Hepatocyte (in vitro differentiated cells): ENCODE measurements around the gene RDH5. TPM values are rescaled to one million over a fixed set of nuclear protein-coding genes. Genes with fewer than 3 reads are reported as not detected.

Source experiments
- DNase-seq: peaks from one replicate; pipeline ENCODE4 v3.0.0-alpha.2; 2016; ENCODE audit warnings: low spot score
- H2AFZ ChIP-seq: fragments of 200-600 bp; sonication (generic); 2 replicates; pipeline ENCODE4 v1.6.0; 2016; ENCODE audit warnings: antibody characterized with exemption, mild to moderate bottlenecking
- H3K27ac ChIP-seq: fragments of 200-600 bp; sonication (generic); 2 replicates; pipeline ENCODE4 v1.5.1; 2016; ENCODE audit warnings: mild to moderate bottlenecking
- H3K27me3 ChIP-seq: fragments of 200-600 bp; sonication (generic); 2 replicates; pipeline ENCODE4 v1.6.1; 2016
- H3K36me3 ChIP-seq: fragments of 200-600 bp; sonication (generic); replicated peaks from 2 replicates; pipeline ENCODE4 v1.5.1; 2016; ENCODE audit warnings: low read depth; ENCODE audit not compliant: insufficient read depth
- H3K4me1 ChIP-seq: fragments of 200-600 bp; sonication (generic); 2 replicates; pipeline ENCODE4 v1.5.1; 2016; ENCODE audit warnings: mild to moderate bottlenecking, moderate library complexity; ENCODE audit not compliant: insufficient read depth
- H3K4me2 ChIP-seq: fragments of 200-600 bp; sonication (generic); 2 replicates; pipeline ENCODE4 v1.6.0; 2016
- H3K4me3 ChIP-seq: fragments of 200-600 bp; sonication (generic); 2 replicates; pipeline ENCODE4 v1.5.1; 2016; ENCODE audit warnings: mild to moderate bottlenecking
- H3K79me2 ChIP-seq: fragments of 200-600 bp; sonication (generic); 2 replicates; pipeline ENCODE4 v1.6.0; 2017; ENCODE audit warnings: mild to moderate bottlenecking
- H3K9me2 ChIP-seq: fragments of 200-600 bp; sonication (generic); replicated peaks from 2 replicates; pipeline ENCODE4 v1.6.0; 2017; ENCODE audit warnings: mild to moderate bottlenecking; ENCODE audit not compliant: insufficient read depth
- H3K9me3 ChIP-seq: fragments of 200-600 bp; sonication (generic); 2 replicates; pipeline ENCODE4 v1.5.1; 2016; ENCODE audit warnings: low read depth, mild to moderate bottlenecking
- H4K20me1 ChIP-seq: fragments of 200-600 bp; sonication (generic); 2 replicates; pipeline ENCODE4 v1.6.0; 2016; ENCODE audit warnings: mild to moderate bottlenecking; ENCODE audit not compliant: insufficient read depth, poor library complexity, severe bottlenecking
- EZH2 ChIP-seq: fragments of 200-600 bp; sonication (generic); IDR thresholded peaks from 2 replicates; pipeline ENCODE4 v1.6.1; 2016; ENCODE audit warnings: antibody characterized with exemption, mild to moderate bottlenecking, borderline replicate concordance
- EZH2phosphoT487 ChIP-seq: fragments of 200-600 bp; sonication (generic); IDR thresholded peaks from one replicate; pipeline ENCODE4 v1.6.1; 2018; ENCODE audit warnings: antibody characterized with exemption, mild to moderate bottlenecking, low read depth, moderate library complexity; ENCODE audit not compliant: unreplicated experiment, severe bottlenecking
- WGBS: methylation state at CpG from one replicate; pipeline ENCODE4 v1.1.6; 2016; ENCODE audit warnings: low lambda C conversion rate; ENCODE audit errors: missing lambda C conversion rate; 5-methylcytosine and 5-hydroxymethylcytosine counted together
- polyA plus RNA-seq: library from polyadenylated mRNA; unstranded; fragments of >200 nt; fragmentation: Nextera tagmentation; extraction: Ambion mirVana; gene quantifications from 2 replicates; pipeline ENCODE4 v1.2.1, GENCODE V29; 2016
- total RNA-seq: library from RNA; depleted of rRNA; stranded (reverse); fragments of >200 nt; gene quantifications from 2 replicates; pipeline ENCODE4 v1.2.3, GENCODE V29; 2014
- TF ChIP-seq, protein P1 (sequence below): fragments of 200-600 bp; sonication (generic); IDR thresholded peaks from 2 replicates; pipeline ENCODE4 v1.5.1; 2016; ENCODE audit warnings: antibody characterized with exemption, mild to moderate bottlenecking; ENCODE audit not compliant: poor library complexity

Gene RDH5
- total and polyA plus RNA-seq, 2 experiments from 2014 or later = 36.2 to 43.7 TPM

DNA sequence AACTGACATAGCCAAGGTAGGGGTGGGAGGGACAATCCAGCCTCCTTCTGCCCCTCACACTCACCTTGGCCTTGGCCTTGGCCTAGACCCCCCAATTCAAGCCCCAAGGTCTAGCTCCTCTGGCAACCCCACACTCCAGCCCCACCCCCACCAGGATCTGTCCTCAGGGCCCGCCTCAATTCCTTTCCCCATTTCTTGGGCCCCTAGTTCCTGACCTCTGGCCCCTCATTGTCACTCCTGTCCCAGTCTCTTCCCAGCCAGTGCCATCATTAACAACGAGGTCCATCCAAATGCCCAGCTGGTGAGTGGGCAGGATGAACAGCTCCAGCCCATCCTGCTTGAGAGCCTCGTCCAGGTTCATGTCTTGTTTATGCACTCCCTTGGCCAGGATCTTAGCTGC, 15.9 kb downstream of the RDH5 start:
- H3K9me2 ChIP-seq = no peaks in the 10 kb centered on the region
- H3K4me3 ChIP-seq = no peak overlapping the region
- peaks cover 19% of the 10 kb centered on the region for H3K79me2 ChIP-seq
- WGBS = 78% methylated on average over 3 of the region's 3 CpGs
- H3K27ac ChIP-seq = no peak overlapping the region
- H3K36me3 ChIP-seq = no peaks in the 10 kb centered on the region
- H3K27me3 ChIP-seq = no peaks in the 10 kb centered on the region
- no peak overlapping the region for H2AFZ ChIP-seq
- DNase-seq = no peak
- H3K9me3 ChIP-seq = no peaks in the 10 kb centered on the region
- H4K20me1 ChIP-seq = no peaks in the 10 kb centered on the region
- no peak for TF ChIP-seq EZH2phosphoT487
- TF ChIP-seq, protein P1, sequence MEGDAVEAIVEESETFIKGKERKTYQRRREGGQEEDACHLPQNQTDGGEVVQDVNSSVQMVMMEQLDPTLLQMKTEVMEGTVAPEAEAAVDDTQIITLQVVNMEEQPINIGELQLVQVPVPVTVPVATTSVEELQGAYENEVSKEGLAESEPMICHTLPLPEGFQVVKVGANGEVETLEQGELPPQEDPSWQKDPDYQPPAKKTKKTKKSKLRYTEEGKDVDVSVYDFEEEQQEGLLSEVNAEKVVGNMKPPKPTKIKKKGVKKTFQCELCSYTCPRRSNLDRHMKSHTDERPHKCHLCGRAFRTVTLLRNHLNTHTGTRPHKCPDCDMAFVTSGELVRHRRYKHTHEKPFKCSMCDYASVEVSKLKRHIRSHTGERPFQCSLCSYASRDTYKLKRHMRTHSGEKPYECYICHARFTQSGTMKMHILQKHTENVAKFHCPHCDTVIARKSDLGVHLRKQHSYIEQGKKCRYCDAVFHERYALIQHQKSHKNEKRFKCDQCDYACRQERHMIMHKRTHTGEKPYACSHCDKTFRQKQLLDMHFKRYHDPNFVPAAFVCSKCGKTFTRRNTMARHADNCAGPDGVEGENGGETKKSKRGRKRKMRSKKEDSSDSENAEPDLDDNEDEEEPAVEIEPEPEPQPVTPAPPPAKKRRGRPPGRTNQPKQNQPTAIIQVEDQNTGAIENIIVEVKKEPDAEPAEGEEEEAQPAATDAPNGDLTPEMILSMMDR = no peak
- TF ChIP-seq EZH2 = no peak
- H3K4me2 ChIP-seq = no peak overlapping the region
- peaks cover 15% of the 10 kb centered on the region for H3K4me1 ChIP-seq

DNA sequence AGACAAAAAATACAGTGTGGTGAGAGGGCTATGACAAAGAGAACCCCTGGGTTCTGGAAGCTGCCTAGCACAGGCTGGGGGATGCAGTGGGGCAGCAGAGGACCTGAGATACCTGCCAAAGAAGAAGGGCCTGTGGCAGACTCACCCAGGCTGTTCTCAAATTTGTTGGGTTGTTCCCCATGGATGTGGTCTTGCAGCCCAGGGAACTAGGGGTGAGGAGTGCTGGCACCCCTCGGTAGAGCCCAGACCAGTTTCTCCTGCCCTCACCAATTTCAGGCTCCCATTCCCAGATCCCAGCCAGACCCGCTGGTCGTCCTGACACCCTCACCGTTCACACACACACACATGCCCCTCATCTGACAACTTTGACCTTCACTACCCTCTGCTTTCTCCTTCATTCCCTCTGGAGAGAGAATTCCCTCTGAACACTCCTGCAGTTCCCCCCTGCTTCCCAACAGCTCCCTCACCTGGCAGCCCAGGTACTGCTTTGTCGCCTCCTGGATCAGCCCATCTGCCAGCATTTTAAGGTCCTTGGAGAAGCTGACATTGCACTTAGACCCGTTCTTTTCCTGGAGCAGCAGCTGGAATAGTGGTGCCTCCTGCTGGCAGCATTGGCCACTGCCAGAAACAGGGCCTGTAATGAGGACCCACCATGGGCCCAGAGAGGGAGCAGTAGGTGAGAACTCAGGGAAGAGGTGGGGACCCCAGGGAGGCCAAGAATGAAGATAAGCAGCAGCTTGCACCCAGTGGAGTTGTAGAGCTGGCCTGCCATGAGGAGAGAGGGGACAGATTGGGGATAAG, 16.8 kb downstream of the RDH5 start:
- H3K9me3 ChIP-seq = no peaks in the 10 kb centered on the region
- H3K9me2 ChIP-seq = no peaks in the 10 kb centered on the region
- 35% methylated on average over 6 of the region's 6 CpGs for WGBS
- H3K27me3 ChIP-seq = no peaks in the 10 kb centered on the region
- H2AFZ ChIP-seq = no peak overlapping the region
- H3K4me1 ChIP-seq = peaks cover 10% of the 10 kb centered on the region
- H3K27ac ChIP-seq = peak overlapping the region; percentile 82
- peaks cover 10% of the 10 kb centered on the region for H3K79me2 ChIP-seq
- peak overlapping the region; percentile 81 for H3K4me2 ChIP-seq
- H3K36me3 ChIP-seq = no peaks in the 10 kb centered on the region
- no peaks in the 10 kb centered on the region for H4K20me1 ChIP-seq
- TF ChIP-seq EZH2phosphoT487 (no peak), EZH2 (no peak)
- TF ChIP-seq, protein P1 = peak; percentile 82
- peak; percentile 88 for DNase-seq
- no peak overlapping the region for H3K4me3 ChIP-seq

DNA sequence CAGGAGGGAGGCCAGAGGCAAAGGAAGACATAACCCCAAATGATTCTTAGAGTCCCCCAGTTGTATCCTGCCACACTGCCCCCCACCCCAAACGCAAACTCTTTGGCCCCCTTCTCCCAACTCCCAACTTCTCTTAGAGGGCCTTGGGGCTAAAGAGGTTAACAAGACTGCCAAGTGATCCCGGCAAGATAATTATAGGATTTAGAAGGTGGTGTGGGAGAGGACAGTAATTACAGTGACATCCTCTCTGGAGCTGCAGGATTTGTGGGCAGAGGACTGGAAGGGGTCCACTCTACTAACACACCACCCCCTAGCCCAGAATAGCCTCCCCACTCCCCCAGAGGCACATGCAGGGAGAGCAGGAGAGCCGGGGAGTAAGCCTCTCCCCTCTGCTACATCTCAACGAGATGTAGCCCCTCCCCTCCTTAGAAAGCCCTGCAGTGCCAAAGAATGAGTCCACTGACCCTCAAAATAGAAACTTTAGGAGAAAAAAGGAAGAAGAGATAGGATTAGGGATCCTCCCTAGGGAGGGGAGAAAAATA, 17.5 kb downstream of the RDH5 start:
- TF ChIP-seq EZH2 (no peak), EZH2phosphoT487 (no peak)
- TF ChIP-seq, protein P1 = no peak
- H4K20me1 ChIP-seq = no peaks in the 10 kb centered on the region
- no peaks in the 10 kb centered on the region for H3K36me3 ChIP-seq
- H3K4me1 ChIP-seq = peaks cover 10% of the 10 kb centered on the region
- H3K9me3 ChIP-seq = no peaks in the 10 kb centered on the region
- no peak overlapping the region for H3K4me3 ChIP-seq
- peak overlapping the region; percentile 82 for H3K27ac ChIP-seq
- peak overlapping the region; percentile 66 for H2AFZ ChIP-seq
- peak overlapping the region; percentile 81 for H3K4me2 ChIP-seq
- no peaks in the 10 kb centered on the region for H3K27me3 ChIP-seq
- H3K79me2 ChIP-seq = peaks cover 4% of the 10 kb centered on the region
- WGBS = 11% methylated on average over 3 of the region's 4 CpGs
- H3K9me2 ChIP-seq = no peaks in the 10 kb centered on the region
- peak; percentile 32 for DNase-seq
